GM19193 (cell line): ENCODE data around the gene OPTN.

Experiments
- POLR2A ChIP-seq: IDR thresholded peaks from 4 replicates; pipeline ENCODE4 v1.6.1; 2011; ENCODE audit not compliant: insufficient read depth, insufficient read length; ENCODE audit errors: extremely low read depth

OPTN gene

GRCh38 chr10:13087601-13087985, 12.4 kb upstream of the OPTN start:
- TF ChIP-seq POLR2A = no peak

- no peak for TF ChIP-seq POLR2A
Observed at GRCh38 chr10:13087986-13088618, 11.9 kb upstream of the OPTN start.

- TF ChIP-seq POLR2A = no peak
Observed at GRCh38 chr10:13089345-13089744, 10.6 kb upstream of the OPTN start.

- no peak for TF ChIP-seq POLR2A
Observed at GRCh38 chr10:13090289-13090688, 9.7 kb upstream of the OPTN start.

- TF ChIP-seq POLR2A = no peak
Observed at GRCh38 chr10:13091801-13092200, 8.2 kb upstream of the OPTN start.

GRCh38 chr10:13092291-13093102, 7.5 kb upstream of the OPTN start:
- TF ChIP-seq POLR2A = no peak

- TF ChIP-seq POLR2A = no peak
Observed at GRCh38 chr10:13095094-13095493, 4.9 kb upstream of the OPTN start.

GRCh38 chr10:13095929-13096328, 4.0 kb upstream of the OPTN start:
- no peak for TF ChIP-seq POLR2A

GRCh38 chr10:13099144-13099665, 758 bp upstream of the OPTN start:
- no peak for TF ChIP-seq POLR2A

GRCh38 chr10:13100349-13101294, 659 bp downstream of the OPTN start:
- TF ChIP-seq POLR2A = no peak

GRCh38 chr10:13102002-13102794, 2.2 kb downstream of the OPTN start:
- no peak for TF ChIP-seq POLR2A

GRCh38 chr10:13103554-13103953, 3.6 kb downstream of the OPTN start:
- TF ChIP-seq POLR2A = no peak

- TF ChIP-seq POLR2A = no peak
Observed at GRCh38 chr10:13104697-13105096, 4.7 kb downstream of the OPTN start.

GRCh38 chr10:13105184-13105583, 5.2 kb downstream of the OPTN start:
- TF ChIP-seq POLR2A = no peak
